GM20000 (cell line): ENCODE data around the gene NLRP5.

Experiments
- DNase-seq: peaks from one replicate; pipeline ENCODE4 v3.0.0; 2012; ENCODE audit warnings: low spot score
- CTCF ChIP-seq: IDR thresholded peaks from 2 replicates; pipeline ENCODE4 v1.5.1; 2012; ENCODE audit warnings: mild to moderate bottlenecking, control low read depth; ENCODE audit errors: extremely low read depth, missing control alignments

NLRP5 gene

GRCh38 chr19:56101746-56102535 lies 115.4 kb downstream of the NLRP5 start:
- TF ChIP-seq CTCF = no peak
- no peak for DNase-seq

- TF ChIP-seq CTCF = no peak
- no peak for DNase-seq
Measured at GRCh38 chr19:56103027-56103614, 116.5 kb downstream of the NLRP5 start.

- DNase-seq = peak; percentile 32
- no peak for TF ChIP-seq CTCF
Measured at GRCh38 chr19:56104423-56104822, 117.8 kb downstream of the NLRP5 start.

- DNase-seq = peak; percentile 79
- TF ChIP-seq CTCF = peak; percentile 37
Measured at GRCh38 chr19:56105090-56105701, 118.6 kb downstream of the NLRP5 start.

- peak; percentile 19 for DNase-seq
Measured at GRCh38 chr19:56105831-56106396, 119.3 kb downstream of the NLRP5 start.

- TF ChIP-seq CTCF = no peak
- no peak for DNase-seq
Measured at GRCh38 chr19:56106397-56106849, 119.8 kb downstream of the NLRP5 start.

- no peak for DNase-seq
- TF ChIP-seq CTCF = no peak
Measured at GRCh38 chr19:56106993-56107392, 120.4 kb downstream of the NLRP5 start.
